Endothelial cell of umbilical vein (primary cell): Measurements from ENCODE around the gene SMC1A.

Source experiments
- CTCF ChIP-seq, 2 donors: IDR thresholded peaks; 1 replicate in 1 of 2; 2 replicates in 1 of 2; pipeline ENCODE4 v1.5.1; 2011; ENCODE audit warnings: low read length in 2 of 2, mild to moderate bottlenecking in 2 of 2, moderate library complexity in 2 of 2, control low read depth in 1 of 2, inconsistent platforms in 1 of 2, low read depth in 1 of 2; ENCODE audit not compliant: insufficient read depth in 1 of 2; ENCODE audit errors: extremely low read depth in 1 of 2
- EZH2 ChIP-seq: IDR thresholded peaks from 2 replicates; pipeline ENCODE4 v1.6.1; 2012; ENCODE audit warnings: borderline replicate concordance, low read depth, mild to moderate bottlenecking, moderate library complexity, low read length, inconsistent platforms; ENCODE audit not compliant: severe bottlenecking
- FOS ChIP-seq: IDR thresholded peaks from 2 replicates; pipeline ENCODE4 v1.6.1; 2011; ENCODE audit warnings: mild to moderate bottlenecking, low read length, moderate library complexity, borderline replicate concordance; ENCODE audit not compliant: insufficient read depth
- JUN ChIP-seq: IDR thresholded peaks from 2 replicates; pipeline ENCODE4 v1.6.1; 2011; ENCODE audit warnings: borderline replicate concordance, low read depth; ENCODE audit not compliant: insufficient read length, insufficient read depth
- MAX ChIP-seq: IDR thresholded peaks from 2 replicates; pipeline ENCODE4 v1.6.1; 2011; ENCODE audit not compliant: insufficient read depth, insufficient read length
- MYC ChIP-seq: IDR thresholded peaks from one replicate; pipeline ENCODE4 v1.6.1; 2011; ENCODE audit warnings: mild to moderate bottlenecking, low read depth, low read length
- POLR2A ChIP-seq: IDR thresholded peaks from 2 replicates; pipeline ENCODE4 v1.6.1; 2012; ENCODE audit warnings: low read depth, mild to moderate bottlenecking, control low read depth, low read length
- POLR2AphosphoS5 ChIP-seq: IDR thresholded peaks from 2 replicates; pipeline ENCODE4 v1.6.1; 2012; ENCODE audit warnings: low read depth, mild to moderate bottlenecking, control low read depth, low read length, moderate library complexity; ENCODE audit not compliant: insufficient read depth

- TF ChIP-seq CTCF (IDR thresholded peaks at IDR 0.05; ENCODE audit: extremely low read depth in 1 of 2, insufficient read depth in 1 of 2, low read depth in 1 of 2, low read length in 2 of 2) = peak; percentile 63 to 78
- TF ChIP-seq POLR2A = no peak
- TF ChIP-seq EZH2 = no peak
- TF ChIP-seq FOS = no peak
- no peak for TF ChIP-seq POLR2AphosphoS5
- no peak for TF ChIP-seq MAX
- no peak for TF ChIP-seq MYC
- no peak for TF ChIP-seq JUN
Measured at GRCh38 chrX:53435997-53436396, 13.5 kb upstream of the SMC1A start.
